SHP77 (cell line): ENCODE measurements around the gene PCNX2.

Experiments used
- DNase-seq, 2 experiments: peaks; one replicate each; lab custom pipeline; 2025; lab: John Stamatoyannopoulos, UW

Gene PCNX2, protein sequence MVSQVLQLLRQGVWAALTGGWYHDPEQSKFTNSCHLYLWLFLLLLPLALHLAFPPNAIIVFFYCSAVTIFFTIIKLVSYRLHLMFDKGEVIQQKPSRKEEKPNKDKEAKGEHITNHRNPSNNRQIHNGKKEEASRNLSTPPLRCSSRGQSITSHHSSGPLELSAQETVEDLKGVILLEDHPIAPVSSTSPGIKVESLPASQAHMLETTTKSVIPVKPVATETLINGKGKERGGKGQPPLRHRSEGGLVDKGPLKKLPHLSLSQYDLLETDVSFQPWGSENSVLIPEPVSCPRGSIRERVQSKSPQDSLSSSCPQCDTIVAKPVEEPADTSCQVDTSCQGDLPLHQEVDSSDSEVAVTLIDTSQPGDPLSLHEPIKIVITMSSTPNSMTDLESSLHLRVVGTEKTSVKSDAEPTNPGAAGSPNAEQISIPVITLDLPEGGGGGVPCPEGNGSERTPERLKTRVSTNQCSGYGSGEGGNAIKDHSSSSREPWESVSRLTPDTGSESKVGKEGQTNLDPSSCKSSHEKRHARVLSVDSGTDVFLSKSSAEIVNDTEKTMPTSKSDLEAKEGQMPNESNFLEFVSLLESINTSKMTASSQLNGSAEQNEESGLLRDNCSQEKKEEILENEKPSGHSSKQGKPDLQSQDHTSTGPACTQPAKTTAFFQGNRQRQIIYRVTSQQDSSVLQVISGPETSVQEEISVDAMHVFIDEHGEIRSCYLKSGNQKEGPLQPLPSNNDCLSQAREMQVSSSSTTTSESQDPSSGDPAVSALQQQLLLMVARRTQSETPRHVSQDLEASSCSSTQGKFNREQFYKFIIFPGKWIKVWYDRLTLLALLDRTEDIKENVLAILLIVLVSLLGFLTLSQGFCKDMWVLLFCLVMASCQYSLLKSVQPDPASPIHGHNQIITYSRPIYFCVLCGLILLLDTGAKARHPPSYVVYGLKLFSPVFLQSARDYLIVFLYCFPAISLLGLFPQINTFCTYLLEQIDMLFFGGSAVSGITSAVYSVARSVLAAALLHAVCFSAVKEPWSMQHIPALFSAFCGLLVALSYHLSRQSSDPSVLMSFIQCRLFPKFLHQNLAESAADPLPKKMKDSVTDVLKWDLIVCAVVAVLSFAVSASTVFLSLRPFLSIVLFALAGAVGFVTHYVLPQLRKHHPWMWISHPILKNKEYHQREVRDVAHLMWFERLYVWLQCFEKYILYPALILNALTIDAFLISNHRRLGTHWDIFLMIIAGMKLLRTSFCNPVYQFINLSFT (N-terminal part only)

GRCh38 chr1:233295237-233295974 lies at the start of gene PCNX2:
Gene PCNX2, minus strand, starts transcription at chr1:233295725. Its CDS starts 247 bp downstream, at chr1:233295478.
- DNase-seq: peak; percentile 38 to 75

GRCh38 chr1:233343262-233343661 lies 47.7 kb upstream of the PCNX2 start:
- DNase-seq: no peak

DNA sequence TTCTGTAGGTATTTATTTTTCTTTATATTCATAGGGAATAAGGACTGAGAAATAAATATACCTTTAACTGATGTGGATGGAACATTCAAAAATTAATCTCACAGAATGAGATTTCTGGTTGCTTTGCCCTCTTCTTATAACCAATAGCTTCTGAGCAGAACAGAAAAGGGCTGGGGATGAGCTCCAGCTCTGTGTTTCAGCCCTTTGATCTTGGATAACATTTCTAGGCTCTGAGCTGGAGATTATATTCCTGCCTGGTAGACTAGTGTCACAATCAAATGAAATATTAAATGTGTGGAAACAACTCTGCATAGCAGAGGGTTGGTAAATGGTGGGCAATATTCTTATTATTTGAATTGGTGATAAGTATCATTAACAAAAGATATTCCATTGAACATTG lies 46.6 kb upstream of the PCNX2 start:
- no peak for DNase-seq

DNA sequence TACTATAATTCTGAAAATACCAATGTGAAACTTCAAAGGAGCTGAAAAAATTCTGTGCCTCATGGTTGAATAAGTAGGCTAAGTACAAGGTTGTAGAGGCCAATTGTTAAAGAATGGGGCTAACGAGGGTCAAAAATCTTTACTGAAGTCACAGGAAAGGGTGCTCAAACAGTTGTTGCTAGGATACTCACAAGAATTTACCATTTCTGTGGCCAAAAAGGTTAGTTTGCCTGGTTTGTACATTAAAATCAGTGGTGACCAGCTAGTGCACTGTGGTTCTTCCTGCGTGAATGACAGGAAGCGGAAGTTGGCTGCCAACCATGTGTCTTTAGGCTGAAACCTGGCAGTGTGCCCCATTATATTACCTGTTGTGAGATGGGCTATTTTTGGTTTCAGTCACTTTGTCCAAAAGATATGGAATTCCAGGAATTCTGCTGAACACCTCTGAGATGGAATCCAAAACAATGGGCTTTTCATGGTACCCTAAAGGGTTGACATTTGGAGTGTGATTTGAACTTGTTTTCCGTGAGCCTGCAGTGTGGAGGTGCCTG lies 45.5 kb upstream of the PCNX2 start:
- no peak for DNase-seq

- no peak for DNase-seq
Observed at GRCh38 chr1:233340031-233340555, 44.6 kb upstream of the PCNX2 start.

GRCh38 chr1:233338102-233338501 lies 42.6 kb upstream of the PCNX2 start:
- DNase-seq: no peak

DNA sequence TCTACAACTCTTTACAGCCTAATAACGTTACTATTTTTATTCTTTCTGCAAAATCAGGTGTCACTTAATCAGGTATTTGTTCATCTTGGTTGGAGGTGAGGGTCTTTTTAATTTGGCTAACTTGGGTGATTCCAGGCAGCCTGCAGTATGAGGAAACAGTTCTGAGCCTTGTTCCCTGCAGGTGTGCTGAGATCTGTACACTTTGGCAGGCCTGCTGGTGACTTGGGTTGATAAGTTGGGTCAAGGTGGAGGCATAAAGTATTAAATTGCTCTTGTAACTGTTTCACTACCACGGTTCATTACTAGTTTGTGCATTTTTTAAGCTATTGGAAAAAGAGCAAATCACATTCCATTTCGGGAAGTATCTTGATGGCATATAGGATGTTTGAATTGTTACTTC lies 42.0 kb upstream of the PCNX2 start:
- no peak for DNase-seq

DNA sequence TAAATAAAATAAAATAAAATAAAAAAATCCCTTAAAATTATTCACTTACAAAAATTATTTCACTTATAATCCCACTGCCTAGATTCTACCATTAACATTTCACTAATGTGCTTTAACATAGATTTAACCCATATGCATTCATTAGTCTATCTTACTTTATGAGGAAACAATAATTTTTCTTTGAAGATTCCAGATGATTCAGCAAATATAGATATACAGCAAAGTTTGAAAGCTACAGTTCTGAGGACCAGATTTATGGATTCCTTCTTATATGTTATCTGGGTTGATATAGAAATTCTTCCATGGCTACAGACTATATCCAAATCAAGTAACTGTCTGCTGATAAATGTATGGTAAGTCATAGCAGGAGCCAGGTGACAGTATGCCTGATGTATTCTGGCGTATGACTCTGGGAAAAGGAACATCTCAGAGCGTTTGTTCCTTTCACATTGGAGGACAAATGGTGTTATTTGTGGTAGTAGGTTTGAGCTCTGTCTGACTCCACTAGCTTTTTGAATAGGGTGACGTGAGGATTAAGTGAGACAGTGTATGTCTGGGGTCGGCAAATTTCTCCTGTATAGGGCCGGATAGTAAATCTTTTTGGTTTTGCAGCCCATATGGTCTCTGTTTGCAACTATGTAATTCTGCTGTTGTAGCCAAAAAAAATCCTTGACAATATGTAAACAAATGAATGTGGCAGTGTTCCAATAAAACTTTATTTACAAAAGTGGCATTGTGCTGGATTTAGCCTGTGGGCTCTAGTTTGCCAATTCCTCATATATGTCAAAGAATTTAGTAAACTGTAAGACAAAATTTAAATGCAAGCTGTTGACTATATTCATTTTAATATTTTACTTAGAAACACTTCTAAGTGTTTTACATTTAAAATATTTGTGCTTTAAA lies 41.3 kb upstream of the PCNX2 start:
- no peak for DNase-seq

DNA sequence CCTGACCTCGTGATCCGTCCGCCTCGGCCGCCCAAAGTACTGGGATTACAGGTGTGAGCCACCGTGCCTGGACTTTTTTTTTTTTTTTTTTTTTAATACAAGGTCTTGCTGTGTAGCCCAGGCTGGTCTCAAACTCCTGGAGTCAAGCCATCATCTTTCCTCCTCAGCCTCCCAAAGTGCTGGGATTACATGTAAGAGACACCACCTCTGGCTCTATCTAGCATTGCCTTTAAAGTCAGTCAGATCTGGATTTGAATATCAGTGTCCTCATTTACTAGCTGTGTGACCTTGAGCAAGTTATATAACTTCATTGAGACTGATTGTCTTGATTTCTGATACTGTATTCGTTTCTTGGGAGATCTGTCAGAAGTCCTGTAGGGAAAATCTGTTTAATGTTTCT lies 38.6 kb upstream of the PCNX2 start:
- no peak for DNase-seq

GRCh38 chr1:233333086-233333485 lies 37.6 kb upstream of the PCNX2 start:
- DNase-seq: no peak

- no peak for DNase-seq
Observed at GRCh38 chr1:233331676-233332519, 36.4 kb upstream of the PCNX2 start.

GRCh38 chr1:233328142-233328921 lies 32.8 kb upstream of the PCNX2 start:
- DNase-seq: peak in 1 of 2 experiments; percentile 14

DNA sequence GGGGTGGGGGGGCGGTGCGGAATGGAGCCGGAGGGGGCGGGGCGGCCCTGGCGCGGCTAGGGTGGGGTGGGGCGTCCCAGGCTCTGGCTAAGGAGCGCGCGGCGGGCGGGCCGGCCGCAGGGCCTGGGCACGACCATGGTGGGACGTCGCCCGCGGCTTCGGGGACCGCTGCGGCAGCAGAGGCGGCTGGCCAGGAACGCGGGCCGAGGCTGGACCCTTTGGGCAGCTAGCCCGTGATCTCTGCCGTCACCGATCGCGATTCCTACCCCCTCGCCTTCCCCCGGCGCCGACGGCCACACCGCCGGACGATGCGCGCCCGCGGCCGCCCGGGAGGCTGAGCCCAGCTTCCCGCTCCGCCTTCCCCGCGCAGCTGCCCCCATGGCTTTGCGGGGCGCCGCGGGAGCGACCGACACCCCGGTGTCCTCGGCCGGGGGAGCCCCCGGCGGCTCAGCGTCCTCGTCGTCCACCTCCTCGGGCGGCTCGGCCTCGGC lies 32.2 kb upstream of the PCNX2 start, which contains the start of gene MAP3K21:
TSS of gene MAP3K21 (plus strand) at position 74 of the 491 bp plus-strand sequence. CDS start at position 379, 305 bp downstream.
- no peak for DNase-seq

DNA sequence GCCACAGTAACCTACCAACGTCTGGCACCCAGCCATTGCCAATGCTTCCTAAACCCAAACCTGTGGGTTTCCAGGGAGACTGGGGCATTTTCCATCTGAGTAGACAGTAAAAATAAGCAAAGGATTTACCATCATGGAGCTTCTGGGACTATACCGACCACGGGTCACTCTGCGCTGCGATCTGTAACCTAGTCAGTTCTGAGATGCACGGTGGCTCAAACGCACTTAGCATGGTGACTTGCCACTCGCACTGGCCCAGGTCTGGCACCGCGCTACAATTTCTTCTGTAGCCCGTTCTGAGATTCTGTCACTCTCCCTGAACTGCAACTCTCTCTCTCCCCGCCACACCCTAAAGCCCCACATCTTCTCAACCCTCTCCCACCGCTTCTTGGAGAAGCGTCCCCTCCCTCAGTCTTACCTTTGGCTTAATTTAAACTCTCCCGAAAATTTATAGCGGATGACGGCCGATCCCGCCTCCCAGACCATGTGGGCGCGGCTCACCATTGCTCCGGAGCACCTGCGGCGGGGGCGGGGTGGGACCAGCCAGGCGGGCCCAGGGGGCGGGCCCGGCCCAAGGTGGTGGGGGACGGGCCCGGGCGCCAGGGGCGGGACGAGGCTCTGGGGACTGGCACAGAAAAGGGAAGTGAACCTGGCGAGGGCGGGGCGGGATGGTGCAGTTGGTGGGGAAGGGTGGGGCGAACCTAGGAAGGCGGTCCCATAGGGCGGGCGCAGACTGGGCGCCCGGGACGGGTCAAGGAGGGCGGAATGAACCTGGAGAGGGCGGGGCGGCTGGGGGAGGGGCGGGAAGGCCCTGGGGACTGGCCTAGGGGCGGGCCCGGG lies 31.5 kb upstream of the PCNX2 start:
- DNase-seq: peak; percentile 79 to 92

GRCh38 chr1:233326319-233326718 lies 30.8 kb upstream of the PCNX2 start:
- no peak for DNase-seq

- DNase-seq: no peak
Observed at GRCh38 chr1:233323718-233324117, 28.2 kb upstream of the PCNX2 start.

DNA sequence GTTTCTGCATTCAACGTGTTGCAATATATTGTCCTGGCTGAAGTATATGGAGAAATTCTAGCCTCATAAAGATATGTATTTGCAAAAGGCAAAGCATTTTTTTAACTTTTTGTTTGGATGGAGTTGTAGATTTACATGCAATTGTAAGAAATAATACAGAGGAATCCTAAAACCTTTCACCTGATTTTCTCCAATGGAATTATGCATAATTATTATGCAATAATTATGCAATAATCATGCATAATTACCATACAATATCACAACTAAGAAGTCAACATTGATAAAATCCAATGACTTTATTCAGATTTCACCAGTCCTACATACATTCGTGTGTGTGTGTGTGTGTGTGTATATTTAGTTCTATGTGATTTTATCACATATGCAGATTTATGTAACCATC lies 24.5 kb upstream of the PCNX2 start:
- no peak for DNase-seq
